Measurements from ENCODE around the gene WDR26. TPM values are rescaled to one million over a fixed set of nuclear protein-coding genes. Genes with fewer than 3 reads are reported as not detected.

Gene WDR26
- total RNA-seq, 3 donors from 2014 or later, result 88.5 to 108 (median 108) TPM

- no peak for DNase-seq (ENCODE audit: low spot score in 2 of 2)
- intact Hi-C loops (cut with DNase I; ENCODE audit: low total_unique reads), result no loop called here
Measured at GRCh38 chr1:224404916-224405603, 29.5 kb downstream of the WDR26 start.

GRCh38 chr1:224402472-224403036 lies 32.0 kb downstream of the WDR26 start:
- Histone ChIP-seq H3K4me1 (no peaks in the 10 kb centered on the region), H3K4me3 (no peak overlapping the region), H3K9me3 (no peaks in the 10 kb centered on the region), H3K27ac (no peak overlapping the region), H3K27me3 (no peaks in the 10 kb centered on the region), H3K36me3 (peaks cover 9% of the 10 kb centered on the region)
- DNase-seq (ENCODE audit: low spot score in 2 of 2), result no peak
- intact Hi-C loops (cut with DNase I; ENCODE audit: low total_unique reads), result no loop called here
- no peak for TF ChIP-seq CTCF (IDR thresholded peaks at IDR 0.05)

More at GRCh38 chr1:224404916-224405603, 29.5 kb downstream of the WDR26 start:
- Histone ChIP-seq H3K27ac (no peak overlapping the region), H3K9me3 (no peaks in the 10 kb centered on the region), H3K36me3 (peaks cover 9% of the 10 kb centered on the region), H3K4me3 (no peak overlapping the region), H3K4me1 (no peaks in the 10 kb centered on the region), H3K27me3 (no peaks in the 10 kb centered on the region)
- no peak for TF ChIP-seq POLR2AphosphoS5 (IDR thresholded peaks at IDR 0.05)
- no peak for TF ChIP-seq CTCF (IDR thresholded peaks at IDR 0.05)
- TF ChIP-seq POLR2A (IDR thresholded peaks at IDR 0.05), result no peak

- DNase-seq (ENCODE audit: low spot score in 2 of 2), result no peak
- H3K36me3 ChIP-seq, result peaks cover 13% of the 10 kb centered on the region
- H3K27ac ChIP-seq, result no peak overlapping the region
- H3K9me3 ChIP-seq, result no peaks in the 10 kb centered on the region
- intact Hi-C loops (cut with DNase I; ENCODE audit: low total_unique reads), result no loop called here
- H3K4me3 ChIP-seq, result no peak overlapping the region
- H3K4me1 ChIP-seq, result no peaks in the 10 kb centered on the region
- TF ChIP-seq POLR2A (IDR thresholded peaks at IDR 0.05) (no peak), POLR2AphosphoS5 (IDR thresholded peaks at IDR 0.05) (no peak), CTCF (IDR thresholded peaks at IDR 0.05) (no peak)
- H3K27me3 ChIP-seq, result no peaks in the 10 kb centered on the region
Measured at GRCh38 chr1:224399887-224400286, 34.7 kb downstream of the WDR26 start.

- Histone ChIP-seq H3K36me3 (peaks cover 5% of the 10 kb centered on the region), H3K9me3 (no peaks in the 10 kb centered on the region), H3K4me3 (no peak overlapping the region), H3K27ac (no peak overlapping the region), H3K27me3 (no peaks in the 10 kb centered on the region), H3K4me1 (no peaks in the 10 kb centered on the region)
- no peak for DNase-seq (ENCODE audit: low spot score in 2 of 2)
- TF ChIP-seq POLR2AphosphoS5 (IDR thresholded peaks at IDR 0.05) (no peak), POLR2A (IDR thresholded peaks at IDR 0.05) (no peak), CTCF (IDR thresholded peaks at IDR 0.05) (no peak)
- intact Hi-C loops (cut with DNase I; ENCODE audit: low total_unique reads), result no loop called here
Measured at GRCh38 chr1:224393294-224393693, 41.3 kb downstream of the WDR26 start.

GRCh38 chr1:224392411-224393249 lies 42.0 kb downstream of the WDR26 start:
- H3K4me3 ChIP-seq, result no peak overlapping the region
- H3K27ac ChIP-seq, result no peak overlapping the region
- intact Hi-C loops (cut with DNase I; ENCODE audit: low total_unique reads), result no loop called here
- no peak for DNase-seq (ENCODE audit: low spot score in 2 of 2)
- no peaks in the 10 kb centered on the region for H3K27me3 ChIP-seq
- peaks cover 5% of the 10 kb centered on the region for H3K36me3 ChIP-seq
- H3K9me3 ChIP-seq, result no peaks in the 10 kb centered on the region
- no peak for TF ChIP-seq POLR2AphosphoS5 (IDR thresholded peaks at IDR 0.05)
- TF ChIP-seq POLR2A (IDR thresholded peaks at IDR 0.05), result no peak
- no peak for TF ChIP-seq CTCF (IDR thresholded peaks at IDR 0.05)
- peaks cover 0 to 3% of the 10 kb centered on the region in 2 donors for H3K4me1 ChIP-seq

Measured in breast epithelium (tissue), 4 donors.